ENCODE results near the gene B3GALT6. TPM values are rescaled to one million over a fixed set of nuclear protein-coding genes. Genes with fewer than 3 reads are reported as not detected.

The B3GALT6 gene
- 43.2 TPM for total RNA-seq (ENCODE audit: unreplicated experiment)
- long read RNA-seq, transcript B3GALT6-201 (1 exons, 2,783 nt): major isoform, 8 of 11 reads
- long read RNA-seq, partial matches to known transcripts: 0 of 11 reads
- long read RNA-seq, other reads (novel, unspliced or antisense): 0 of 11 reads

- Mint-ChIP-seq H3K27me3 (ENCODE audit: unreplicated experiment) (peaks cover 15% of the 10 kb centered on the region), H3K4me3 (ENCODE audit: unreplicated experiment) (peak within 1 kb of the TSS; percentile 97), H3K9me3 (ENCODE audit: unreplicated experiment) (no peaks in the 10 kb centered on the region), H3K4me1 (ENCODE audit: unreplicated experiment) (peaks cover 22% of the 10 kb centered on the region), H3K27ac (ENCODE audit: unreplicated experiment) (peak within 1 kb of the TSS; percentile 88), H3K36me3 (ENCODE audit: low read depth, unreplicated experiment) (peaks cover 11% of the 10 kb centered on the region)
- no peak for DNase-seq (ENCODE audit: low spot score)
- TF ChIP-seq CTCF (IDR thresholded peaks at IDR 0.05; ENCODE audit: unreplicated experiment): no peak
Observed at GRCh38 chr1:1232208-1232795, at the start of gene B3GALT6. Gene B3GALT6 (plus strand): TSS chr1:1232237. CDS start chr1:1232279, 42 bp downstream.

GRCh38 chr1:1182491-1183220 is 49.4 kb upstream of the B3GALT6 start:
- DNase-seq (ENCODE audit: low spot score): peak; percentile 2
- H3K27me3 Mint-ChIP-seq (ENCODE audit: unreplicated experiment): peaks cover 6% of the 10 kb centered on the region

GRCh38 chr1:1183221-1183747 is 48.8 kb upstream of the B3GALT6 start:
- Mint-ChIP-seq H3K4me3 (ENCODE audit: unreplicated experiment) (no peak overlapping the region), H3K27me3 (ENCODE audit: unreplicated experiment) (peaks cover 6% of the 10 kb centered on the region), H3K36me3 (ENCODE audit: low read depth, unreplicated experiment) (no peaks in the 10 kb centered on the region), H3K9me3 (ENCODE audit: unreplicated experiment) (no peaks in the 10 kb centered on the region), H3K27ac (ENCODE audit: unreplicated experiment) (no peak overlapping the region), H3K4me1 (ENCODE audit: unreplicated experiment) (no peaks in the 10 kb centered on the region)
- DNase-seq (ENCODE audit: low spot score): peak; percentile 2
- TF ChIP-seq CTCF (IDR thresholded peaks at IDR 0.05; ENCODE audit: unreplicated experiment): no peak

More at GRCh38 chr1:1182491-1183220, 49.4 kb upstream of the B3GALT6 start:
- TF ChIP-seq CTCF (IDR thresholded peaks at IDR 0.05; ENCODE audit: unreplicated experiment): no peak
- H3K4me3 Mint-ChIP-seq (ENCODE audit: unreplicated experiment): no peak overlapping the region
- no peaks in the 10 kb centered on the region for H3K36me3 Mint-ChIP-seq (ENCODE audit: low read depth, unreplicated experiment)
- H3K27ac Mint-ChIP-seq (ENCODE audit: unreplicated experiment): no peak overlapping the region
- no peaks in the 10 kb centered on the region for H3K9me3 Mint-ChIP-seq (ENCODE audit: unreplicated experiment)
- H3K4me1 Mint-ChIP-seq (ENCODE audit: unreplicated experiment): no peaks in the 10 kb centered on the region

- Mint-ChIP-seq H3K4me1 (ENCODE audit: unreplicated experiment) (no peaks in the 10 kb centered on the region), H3K27ac (ENCODE audit: unreplicated experiment) (no peak overlapping the region), H3K36me3 (ENCODE audit: low read depth, unreplicated experiment) (no peaks in the 10 kb centered on the region), H3K9me3 (ENCODE audit: unreplicated experiment) (no peaks in the 10 kb centered on the region), H3K4me3 (ENCODE audit: unreplicated experiment) (no peak overlapping the region), H3K27me3 (ENCODE audit: unreplicated experiment) (peaks cover 6% of the 10 kb centered on the region)
- no peak for TF ChIP-seq CTCF (IDR thresholded peaks at IDR 0.05; ENCODE audit: unreplicated experiment)
- no peak for DNase-seq (ENCODE audit: low spot score)
Observed at GRCh38 chr1:1183833-1184775, 47.9 kb upstream of the B3GALT6 start.

Data from endothelial cell (in vitro differentiated cells).